HFFc6 (cell line): ENCODE results near the gene PI4KB. TPM values are rescaled to one million over a fixed set of nuclear protein-coding genes. Genes with fewer than 3 reads are reported as not detected.
A peak's percentile ranks its signal among the peaks of the same experiment; 100 is the strongest.

ENCODE experiments used
- DNase-seq: peaks from one replicate; pipeline ENCODE4 v3.0.0-alpha.2; 2018
- H3K27ac Mint-ChIP-seq: 2 replicates; pipeline ENCODE4 v1.8.0; 2020; ENCODE audit warnings: mild to moderate bottlenecking, mixed read lengths
- H3K27me3 Mint-ChIP-seq: 2 replicates; pipeline ENCODE4 v1.8.0; 2021; ENCODE audit warnings: mild to moderate bottlenecking, moderate library complexity, mixed read lengths; ENCODE audit not compliant: insufficient read depth
- H3K36me3 Mint-ChIP-seq: 2 replicates; pipeline ENCODE4 v1.8.0; 2021; ENCODE audit warnings: low read depth, mixed read lengths
- H3K4me1 Mint-ChIP-seq: 2 replicates; pipeline ENCODE4 v1.8.0; 2020; ENCODE audit warnings: low read depth, mixed read lengths
- H3K4me3 Mint-ChIP-seq: 2 replicates; pipeline ENCODE4 v1.8.0; 2020; ENCODE audit warnings: mild to moderate bottlenecking, moderate library complexity, mixed read lengths
- H3K9me3 Mint-ChIP-seq: 2 replicates; pipeline ENCODE4 v1.8.0; 2020; ENCODE audit warnings: mild to moderate bottlenecking, mixed read lengths
- total RNA-seq, 6 experiments: library from RNA; stranded (reverse); fragmentation: NEBNext Ultra II Directional; extraction: Animal tissue kit (Norgen Biotek cat#: 25700); gene quantifications; 2 replicates in 1 of 6; 3 replicates in 5 of 6; pipeline ENCODE4 v1.2.3, GENCODE V29; 2021
- TF ChIP-seq, protein P1 (sequence below): fragments of 200-600 bp; sonication (generic); IDR thresholded peaks from 2 replicates; pipeline ENCODE4 v1.5.0; 2021; ENCODE audit warnings: antibody characterized with exemption, mild to moderate bottlenecking

Gene PI4KB
- total RNA-seq, 6 experiments from 2014 or later: 63.6 to 73.0 (median 70.0) TPM

DNA sequence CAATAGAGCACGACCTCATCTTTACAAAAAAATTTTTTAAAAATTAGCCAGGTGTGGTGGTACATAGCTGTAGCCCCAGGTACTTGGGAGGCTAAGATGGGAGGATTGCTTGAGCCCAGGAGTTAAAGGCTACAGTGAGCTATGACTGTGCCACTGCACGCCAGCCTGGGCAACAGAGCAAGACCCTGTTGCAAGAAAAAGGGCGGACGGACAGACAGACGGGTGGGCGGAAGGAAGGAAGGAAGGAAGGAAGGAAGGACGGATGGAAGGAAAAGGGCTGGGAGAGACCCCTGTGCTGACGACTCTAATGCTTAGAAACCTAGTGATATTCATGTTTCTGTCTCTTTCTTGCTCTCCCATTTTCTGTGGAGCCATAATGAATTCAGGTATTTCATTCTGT is 14.4 kb downstream of the PI4KB start:
- Mint-ChIP-seq H3K36me3 (peaks cover 49% of the 10 kb centered on the region), H3K27me3 (no peaks in the 10 kb centered on the region; the same call in none of the 2 replicates), H3K4me1 (peaks cover 61% of the 10 kb centered on the region), H3K9me3 (no peaks in the 10 kb centered on the region), H3K27ac (peak overlapping the region; percentile 95), H3K4me3 (peak overlapping the region; percentile 49; the same call in 1 of the 2 replicates)
- TF ChIP-seq, protein P1, sequence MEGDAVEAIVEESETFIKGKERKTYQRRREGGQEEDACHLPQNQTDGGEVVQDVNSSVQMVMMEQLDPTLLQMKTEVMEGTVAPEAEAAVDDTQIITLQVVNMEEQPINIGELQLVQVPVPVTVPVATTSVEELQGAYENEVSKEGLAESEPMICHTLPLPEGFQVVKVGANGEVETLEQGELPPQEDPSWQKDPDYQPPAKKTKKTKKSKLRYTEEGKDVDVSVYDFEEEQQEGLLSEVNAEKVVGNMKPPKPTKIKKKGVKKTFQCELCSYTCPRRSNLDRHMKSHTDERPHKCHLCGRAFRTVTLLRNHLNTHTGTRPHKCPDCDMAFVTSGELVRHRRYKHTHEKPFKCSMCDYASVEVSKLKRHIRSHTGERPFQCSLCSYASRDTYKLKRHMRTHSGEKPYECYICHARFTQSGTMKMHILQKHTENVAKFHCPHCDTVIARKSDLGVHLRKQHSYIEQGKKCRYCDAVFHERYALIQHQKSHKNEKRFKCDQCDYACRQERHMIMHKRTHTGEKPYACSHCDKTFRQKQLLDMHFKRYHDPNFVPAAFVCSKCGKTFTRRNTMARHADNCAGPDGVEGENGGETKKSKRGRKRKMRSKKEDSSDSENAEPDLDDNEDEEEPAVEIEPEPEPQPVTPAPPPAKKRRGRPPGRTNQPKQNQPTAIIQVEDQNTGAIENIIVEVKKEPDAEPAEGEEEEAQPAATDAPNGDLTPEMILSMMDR: no peak
- no peak for DNase-seq

DNA sequence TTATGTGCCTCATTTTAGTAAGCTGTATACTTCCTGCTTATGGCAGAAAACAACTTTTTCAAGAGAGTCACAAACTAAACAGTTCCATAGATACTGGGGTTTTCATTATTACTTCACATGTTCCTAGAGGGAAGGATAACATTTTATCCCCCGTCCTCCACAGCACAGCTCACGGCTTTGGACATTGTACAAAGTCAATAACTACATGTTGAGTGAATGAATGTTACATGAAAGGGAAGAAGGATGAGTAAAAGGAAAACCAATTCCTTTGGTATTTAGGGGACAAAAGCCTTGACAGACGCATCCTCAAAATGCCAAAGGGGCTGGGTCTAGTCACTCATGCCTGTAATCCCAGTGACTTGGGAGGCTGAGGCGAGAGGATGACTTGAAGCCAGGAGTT is 14.8 kb downstream of the PI4KB start:
- Mint-ChIP-seq H3K9me3 (no peaks in the 10 kb centered on the region), H3K4me1 (peaks cover 61% of the 10 kb centered on the region), H3K27ac (peak overlapping the region; percentile 95), H3K36me3 (peaks cover 50% of the 10 kb centered on the region), H3K27me3 (no peaks in the 10 kb centered on the region; the same call in none of the 2 replicates), H3K4me3 (peak overlapping the region; percentile 49; the same call in 1 of the 2 replicates)
- TF ChIP-seq, protein P1: 0 out of 2 replicates have a peak, but pooled peaks have one; percentile 0
- DNase-seq: no peak

DNA sequence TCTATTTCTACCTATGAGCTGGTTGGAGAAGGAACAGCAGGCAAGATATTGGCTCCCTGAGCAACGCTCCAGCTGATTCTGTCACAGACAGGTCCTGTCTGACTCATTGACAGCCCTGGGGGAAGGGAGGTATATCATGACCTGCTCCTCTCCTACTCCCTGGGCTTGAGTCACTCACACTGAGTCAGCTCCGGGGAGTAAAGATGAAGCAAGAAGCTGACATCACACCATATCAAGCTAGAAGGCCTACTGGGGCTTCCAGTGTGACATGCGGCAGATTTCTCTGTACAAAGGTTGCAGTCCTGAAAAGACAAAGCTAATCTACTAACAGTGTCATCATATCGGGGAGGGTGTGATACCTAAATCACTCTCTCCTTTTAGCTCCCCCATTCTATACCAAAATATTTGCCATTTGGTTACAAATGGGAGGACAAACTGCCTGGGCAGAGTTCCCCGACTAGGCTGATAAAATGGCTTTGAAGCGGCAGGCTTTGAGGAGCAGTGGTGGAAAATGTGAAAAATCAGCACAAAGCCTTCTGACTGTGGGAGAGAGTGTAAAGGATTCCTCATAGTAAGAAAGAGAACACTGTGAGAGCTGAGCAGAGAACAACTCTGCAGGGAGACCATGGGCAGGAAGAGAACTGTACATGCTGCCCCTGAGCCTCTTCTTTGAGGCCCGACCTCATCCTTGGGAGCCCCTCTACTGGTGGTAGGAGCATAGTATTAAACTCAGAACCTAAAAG is 15.5 kb downstream of the PI4KB start:
- peak; percentile 99 for DNase-seq
- TF ChIP-seq, protein P1: 0 out of 2 replicates have a peak, but pooled peaks have one; percentile 12
- no peaks in the 10 kb centered on the region; the same call in none of the 2 replicates for H3K27me3 Mint-ChIP-seq
- peak overlapping the region; percentile 95 for H3K27ac Mint-ChIP-seq
- peaks cover 61% of the 10 kb centered on the region for H3K4me1 Mint-ChIP-seq
- peaks cover 53% of the 10 kb centered on the region for H3K36me3 Mint-ChIP-seq
- H3K9me3 Mint-ChIP-seq: no peaks in the 10 kb centered on the region
- H3K4me3 Mint-ChIP-seq: peak overlapping the region; percentile 49

DNA sequence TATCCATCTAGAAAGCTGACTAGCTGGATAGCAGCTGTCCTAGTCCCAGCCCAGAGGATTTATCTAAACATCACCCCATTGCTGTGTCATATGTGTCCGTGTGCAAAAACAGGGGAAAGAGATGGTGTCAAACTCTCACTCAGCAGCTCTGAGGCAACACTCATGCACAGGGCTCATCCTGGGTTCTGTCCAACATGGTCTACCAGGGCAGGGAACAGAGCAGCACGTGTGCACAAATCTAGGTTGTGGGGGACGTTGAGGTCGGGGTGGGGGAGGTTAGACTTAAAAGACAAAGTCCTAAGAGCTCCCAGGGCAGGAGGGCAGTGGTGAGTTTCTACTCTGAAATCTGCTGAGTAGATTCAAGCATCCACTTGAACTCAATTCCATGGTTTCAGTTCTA is 16.2 kb downstream of the PI4KB start:
- H3K4me1 Mint-ChIP-seq: peaks cover 61% of the 10 kb centered on the region
- TF ChIP-seq, protein P1: no peak

DNA sequence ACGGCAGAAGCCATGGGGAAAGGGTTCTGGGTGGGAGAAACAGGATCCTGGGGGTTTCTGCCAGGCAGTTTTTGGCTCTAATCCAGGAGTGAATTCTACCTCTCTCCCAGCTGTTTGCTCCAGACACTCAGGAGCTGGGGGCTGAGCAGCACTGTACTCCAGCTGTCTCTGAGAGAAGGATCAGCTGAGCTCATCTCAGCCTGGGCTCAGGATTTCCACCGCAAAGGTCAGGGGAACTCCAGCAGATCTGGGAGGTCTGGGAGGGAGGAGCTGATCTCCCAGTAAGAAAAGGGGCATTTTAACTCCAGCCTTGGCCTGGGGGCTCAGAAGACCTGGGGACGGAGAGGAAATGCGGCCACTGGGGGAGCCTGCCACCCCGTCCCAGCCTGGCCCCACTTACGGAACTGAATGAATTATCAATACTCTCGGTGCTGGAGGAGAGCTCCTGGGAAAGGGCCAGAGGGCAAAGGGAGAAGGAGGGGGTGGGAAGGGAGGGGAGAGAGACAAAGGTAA is 17.3 kb downstream of the PI4KB start:
- Mint-ChIP-seq H3K27me3 (no peaks in the 10 kb centered on the region), H3K27ac (0 out of 2 replicates have a peak overlapping the region, but pooled peaks have one; percentile 31), H3K4me1 (peaks cover 51% of the 10 kb centered on the region), H3K36me3 (peaks cover 51% of the 10 kb centered on the region), H3K9me3 (no peaks in the 10 kb centered on the region), H3K4me3 (no peak overlapping the region)
- TF ChIP-seq, protein P1: no peak
- no peak for DNase-seq

More for the DNA sequence above, 16.2 kb downstream of the PI4KB start:
- no peak for DNase-seq
- Mint-ChIP-seq H3K27me3 (no peaks in the 10 kb centered on the region; the same call in 1 of the 2 replicates), H3K9me3 (no peaks in the 10 kb centered on the region), H3K4me3 (peak overlapping the region; percentile 36), H3K27ac (peak overlapping the region; percentile 95), H3K36me3 (peaks cover 52% of the 10 kb centered on the region)
